ACC112 (cell line): Measurements from ENCODE around the gene TRIM66.

ENCODE experiments used
- H2AFZ ChIP-seq: fragments of 200-600 bp; sonication (generic); one replicate; pipeline ENCODE4 v1.6.0; 2017; ENCODE audit warnings: antibody characterized with exemption, low read length; ENCODE audit not compliant: unreplicated experiment
- H3K27ac ChIP-seq: fragments of 200-600 bp; sonication (generic); 2 replicates; pipeline ENCODE4 v1.5.1; 2014; ENCODE audit warnings: low read depth, mild to moderate bottlenecking, antibody characterized with exemption, low read length, moderate library complexity
- H3K27me3 ChIP-seq: fragments of 200-600 bp; sonication (generic); 2 replicates; pipeline ENCODE4 v1.6.1; 2014; ENCODE audit warnings: mild to moderate bottlenecking, antibody characterized with exemption, low read length, moderate library complexity, mixed read lengths; ENCODE audit not compliant: insufficient read depth
- H3K36me3 ChIP-seq: fragments of 200-600 bp; sonication (generic); 2 replicates; pipeline ENCODE4 v1.6.1; 2016; ENCODE audit warnings: mild to moderate bottlenecking, antibody characterized with exemption, low read length, moderate library complexity, mixed read lengths; ENCODE audit not compliant: insufficient read depth
- H3K4me1 ChIP-seq: fragments of 200-600 bp; sonication (generic); one replicate; pipeline ENCODE4 v1.6.1; 2016; ENCODE audit warnings: low read length, mixed read lengths; ENCODE audit not compliant: insufficient read depth, unreplicated experiment, control insufficient read depth
- H3K4me3 ChIP-seq: fragments of 200-600 bp; sonication (generic); 2 replicates; pipeline ENCODE4 v1.5.1; 2014; ENCODE audit warnings: mild to moderate bottlenecking, low read depth, low read length
- H3K79me2 ChIP-seq: fragments of 200-600 bp; sonication (generic); one replicate; pipeline ENCODE4 v1.6.0; 2016; ENCODE audit warnings: low read length; ENCODE audit not compliant: control insufficient read depth, unreplicated experiment, insufficient read depth

The TRIM66 gene

GRCh38 chr11:8587915-8588314, 94.5 kb downstream of the TRIM66 start:
- no peak overlapping the region for H2AFZ ChIP-seq
- H3K4me3 ChIP-seq, result no peak overlapping the region
- no peaks in the 10 kb centered on the region for H3K79me2 ChIP-seq
- H3K27me3 ChIP-seq, result peaks cover 22% of the 10 kb centered on the region
- H3K27ac ChIP-seq, result no peak overlapping the region
- no peaks in the 10 kb centered on the region for H3K4me1 ChIP-seq
- no peaks in the 10 kb centered on the region for H3K36me3 ChIP-seq

- Histone ChIP-seq H3K79me2 (no peaks in the 10 kb centered on the region), H3K27me3 (peaks cover 16% of the 10 kb centered on the region), H3K36me3 (no peaks in the 10 kb centered on the region), H3K4me1 (no peaks in the 10 kb centered on the region), H3K27ac (no peak overlapping the region), H2AFZ (no peak overlapping the region), H3K4me3 (no peak overlapping the region)
Measured at GRCh38 chr11:8586805-8587204, 95.7 kb downstream of the TRIM66 start.

DNA sequence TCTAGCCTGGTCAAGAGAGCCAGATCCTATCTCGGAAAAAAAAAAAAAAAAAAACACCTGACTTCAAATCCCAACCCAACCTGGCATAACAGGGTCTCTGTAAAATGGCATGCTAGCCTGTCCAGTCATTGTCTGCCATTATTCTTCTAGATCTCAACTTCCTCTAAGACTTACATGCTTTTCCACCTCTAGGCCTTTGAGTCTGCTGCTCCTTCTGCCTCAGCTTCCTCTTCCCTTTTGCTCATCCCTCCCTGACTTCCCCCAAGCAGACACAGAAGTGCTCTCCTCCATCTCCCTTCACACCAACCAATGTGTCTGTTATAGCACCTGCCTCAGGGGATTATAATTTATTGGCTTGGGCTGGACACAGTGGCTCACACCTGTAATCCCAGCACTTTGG, 96.3 kb downstream of the TRIM66 start:
- H3K27ac ChIP-seq, result no peak overlapping the region
- no peak overlapping the region for H2AFZ ChIP-seq
- H3K36me3 ChIP-seq, result no peaks in the 10 kb centered on the region
- H3K27me3 ChIP-seq, result peaks cover 16% of the 10 kb centered on the region
- no peaks in the 10 kb centered on the region for H3K79me2 ChIP-seq
- H3K4me3 ChIP-seq, result no peak overlapping the region
- H3K4me1 ChIP-seq, result no peaks in the 10 kb centered on the region

- no peaks in the 10 kb centered on the region for H3K36me3 ChIP-seq
- no peak overlapping the region for H3K4me3 ChIP-seq
- H3K4me1 ChIP-seq, result no peaks in the 10 kb centered on the region
- H3K27ac ChIP-seq, result no peak overlapping the region
- H3K79me2 ChIP-seq, result no peaks in the 10 kb centered on the region
- H2AFZ ChIP-seq, result no peak overlapping the region
- peaks cover 7% of the 10 kb centered on the region; the same call in 1 of the 2 replicates for H3K27me3 ChIP-seq
Measured at GRCh38 chr11:8584511-8584910, 98.0 kb downstream of the TRIM66 start.

- no peak overlapping the region for H3K4me3 ChIP-seq
- H3K27me3 ChIP-seq, result peaks cover 7% of the 10 kb centered on the region; the same call in 1 of the 2 replicates
- no peaks in the 10 kb centered on the region for H3K4me1 ChIP-seq
- no peak overlapping the region for H3K27ac ChIP-seq
- H2AFZ ChIP-seq, result no peak overlapping the region
- no peaks in the 10 kb centered on the region for H3K79me2 ChIP-seq
- no peaks in the 10 kb centered on the region for H3K36me3 ChIP-seq
Measured at GRCh38 chr11:8584082-8584481, 98.4 kb downstream of the TRIM66 start.

DNA sequence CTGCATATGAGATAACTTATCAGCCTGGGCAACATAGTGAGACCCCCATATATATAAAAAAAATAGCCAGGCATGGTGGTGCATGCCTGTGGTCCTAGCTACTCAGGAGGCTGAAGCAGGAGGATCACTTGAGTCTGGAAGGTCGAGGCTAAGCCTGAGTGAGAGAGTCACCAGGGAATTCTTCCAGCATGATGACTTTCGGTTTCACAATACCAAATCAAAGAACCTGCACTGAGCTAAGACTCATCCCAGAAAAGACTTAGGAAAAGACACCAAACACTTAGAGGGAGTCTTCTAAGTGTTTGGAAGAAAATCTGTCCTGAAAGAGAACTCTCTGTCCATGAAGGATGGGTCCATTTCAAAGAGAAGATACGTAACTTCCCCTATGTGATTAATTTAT, 101.2 kb downstream of the TRIM66 start:
- H3K4me1 ChIP-seq, result no peaks in the 10 kb centered on the region
- H2AFZ ChIP-seq, result no peak overlapping the region
- no peaks in the 10 kb centered on the region for H3K79me2 ChIP-seq
- H3K4me3 ChIP-seq, result no peak overlapping the region
- no peaks in the 10 kb centered on the region for H3K27me3 ChIP-seq
- H3K27ac ChIP-seq, result no peak overlapping the region
- H3K36me3 ChIP-seq, result no peaks in the 10 kb centered on the region

- H3K36me3 ChIP-seq, result no peaks in the 10 kb centered on the region
- H3K27ac ChIP-seq, result no peak overlapping the region
- H2AFZ ChIP-seq, result no peak overlapping the region
- no peaks in the 10 kb centered on the region for H3K4me1 ChIP-seq
- no peaks in the 10 kb centered on the region for H3K27me3 ChIP-seq
- H3K4me3 ChIP-seq, result no peak overlapping the region
- H3K79me2 ChIP-seq, result no peaks in the 10 kb centered on the region
Measured at GRCh38 chr11:8577791-8578581, 104.5 kb downstream of the TRIM66 start.

DNA sequence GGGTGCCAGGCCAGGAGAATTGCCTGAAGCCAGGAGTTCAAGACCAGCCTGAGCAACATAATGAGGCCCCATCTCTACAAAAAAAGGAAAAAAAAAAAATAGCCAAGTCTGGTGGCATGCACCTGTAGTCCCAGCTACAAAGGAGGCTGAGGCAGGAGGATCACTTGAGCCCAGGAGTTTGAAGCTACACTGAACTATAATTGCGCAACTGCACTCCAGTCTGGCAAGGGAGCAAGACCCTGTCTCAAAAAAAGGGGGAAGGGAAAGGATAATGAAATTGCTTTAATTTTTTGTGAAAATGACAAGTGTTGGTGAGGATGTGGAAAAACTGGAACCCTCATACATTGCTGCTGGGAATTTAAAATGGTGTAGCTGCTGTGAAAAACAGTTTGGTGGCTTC, 107.7 kb downstream of the TRIM66 start:
- H3K4me1 ChIP-seq, result no peaks in the 10 kb centered on the region
- no peaks in the 10 kb centered on the region for H3K27me3 ChIP-seq
- no peaks in the 10 kb centered on the region for H3K79me2 ChIP-seq
- no peaks in the 10 kb centered on the region for H3K36me3 ChIP-seq
- H2AFZ ChIP-seq, result no peak overlapping the region
- H3K4me3 ChIP-seq, result no peak overlapping the region
- H3K27ac ChIP-seq, result no peak overlapping the region

DNA sequence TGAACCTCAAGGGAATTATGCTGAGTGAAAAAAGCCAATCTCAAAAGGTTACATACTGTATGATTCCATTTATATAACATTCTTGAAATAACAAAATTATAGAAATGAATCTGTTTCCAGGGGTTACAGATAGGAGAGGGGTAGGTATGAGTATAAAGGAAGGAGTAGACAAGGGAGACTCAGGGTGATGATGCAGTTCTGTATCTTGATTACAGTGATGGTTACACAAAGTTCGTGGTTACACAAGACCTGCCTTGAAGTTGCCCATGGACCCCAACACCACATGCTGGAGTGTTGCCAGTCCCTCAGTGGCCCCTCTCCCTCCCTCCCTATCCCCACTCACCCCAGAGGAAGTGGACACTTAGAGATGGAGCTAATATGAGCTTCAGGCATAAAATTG, 108.7 kb downstream of the TRIM66 start:
- Histone ChIP-seq H2AFZ (no peak overlapping the region), H3K27me3 (no peaks in the 10 kb centered on the region), H3K4me1 (no peaks in the 10 kb centered on the region)

GRCh38 chr11:8567602-8568198, 114.8 kb downstream of the TRIM66 start:
- H3K27me3 ChIP-seq, result peaks cover 34% of the 10 kb centered on the region
- H3K4me1 ChIP-seq, result peaks cover 10% of the 10 kb centered on the region
- no peak overlapping the region for H3K27ac ChIP-seq
- no peaks in the 10 kb centered on the region for H3K36me3 ChIP-seq
- no peaks in the 10 kb centered on the region for H3K79me2 ChIP-seq
- no peak overlapping the region; the same call in 1 of the 2 replicates for H3K4me3 ChIP-seq
- no peak overlapping the region for H2AFZ ChIP-seq

More for the DNA sequence above, 108.7 kb downstream of the TRIM66 start:
- Histone ChIP-seq H3K36me3 (no peaks in the 10 kb centered on the region), H3K27ac (no peak overlapping the region), H3K4me3 (no peak overlapping the region), H3K79me2 (no peaks in the 10 kb centered on the region)

- Histone ChIP-seq H3K27ac (no peak overlapping the region), H3K4me1 (peaks cover 10% of the 10 kb centered on the region), H3K27me3 (peaks cover 42% of the 10 kb centered on the region), H3K79me2 (no peaks in the 10 kb centered on the region), H3K4me3 (no peak overlapping the region), H2AFZ (no peak overlapping the region), H3K36me3 (no peaks in the 10 kb centered on the region)
Measured at GRCh38 chr11:8566613-8567210, 115.8 kb downstream of the TRIM66 start.
